ENCODE data around the gene SSH2.

Gene SSH2

DNA sequence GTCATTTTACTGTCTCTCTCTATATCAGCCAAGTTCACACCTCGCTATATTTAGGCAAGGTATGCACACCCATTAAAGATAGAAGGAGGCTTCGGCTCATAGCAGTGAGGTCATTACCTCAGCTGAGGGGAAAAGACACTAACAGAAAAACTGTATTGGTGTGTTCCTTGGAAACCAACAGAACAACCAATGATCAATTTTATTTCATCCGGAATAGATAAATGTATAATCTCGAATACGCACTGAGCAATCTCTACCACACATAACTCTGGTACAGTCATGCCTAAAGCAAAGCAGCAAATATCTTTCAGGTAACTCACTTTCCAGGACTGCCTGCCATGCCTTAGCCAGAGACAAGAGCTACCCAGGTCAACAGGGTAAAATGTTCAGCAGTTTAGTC is 197.4 kb downstream of the SSH2 start (continued):
- TF ChIP-seq, protein P1, sequence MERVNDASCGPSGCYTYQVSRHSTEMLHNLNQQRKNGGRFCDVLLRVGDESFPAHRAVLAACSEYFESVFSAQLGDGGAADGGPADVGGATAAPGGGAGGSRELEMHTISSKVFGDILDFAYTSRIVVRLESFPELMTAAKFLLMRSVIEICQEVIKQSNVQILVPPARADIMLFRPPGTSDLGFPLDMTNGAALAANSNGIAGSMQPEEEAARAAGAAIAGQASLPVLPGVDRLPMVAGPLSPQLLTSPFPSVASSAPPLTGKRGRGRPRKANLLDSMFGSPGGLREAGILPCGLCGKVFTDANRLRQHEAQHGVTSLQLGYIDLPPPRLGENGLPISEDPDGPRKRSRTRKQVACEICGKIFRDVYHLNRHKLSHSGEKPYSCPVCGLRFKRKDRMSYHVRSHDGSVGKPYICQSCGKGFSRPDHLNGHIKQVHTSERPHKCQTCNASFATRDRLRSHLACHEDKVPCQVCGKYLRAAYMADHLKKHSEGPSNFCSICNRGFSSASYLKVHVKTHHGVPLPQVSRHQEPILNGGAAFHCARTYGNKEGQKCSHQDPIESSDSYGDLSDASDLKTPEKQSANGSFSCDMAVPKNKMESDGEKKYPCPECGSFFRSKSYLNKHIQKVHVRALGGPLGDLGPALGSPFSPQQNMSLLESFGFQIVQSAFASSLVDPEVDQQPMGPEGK (CRISPR knock-in tag; IDR thresholded peaks at IDR 0.05; ENCODE audit: borderline replicate concordance) = no peak
- no peak for TF ChIP-seq GLIS3 (CRISPR knock-in tag; IDR thresholded peaks at IDR 0.05)
- no peak for TF ChIP-seq TCF4 (CRISPR knock-in tag; IDR thresholded peaks at IDR 0.05; ENCODE audit: borderline replicate concordance)
- no peak for TF ChIP-seq ZNF8 (CRISPR knock-in tag; IDR thresholded peaks at IDR 0.05)
- TF ChIP-seq ZNF565 (CRISPR knock-in tag; conservative IDR thresholded peaks at IDR 0.05; ENCODE audit: low read depth) = no peak
- no peak for TF ChIP-seq RARB (CRISPR knock-in tag; IDR thresholded peaks at IDR 0.05)
- TF ChIP-seq TOX (CRISPR knock-in tag; IDR thresholded peaks at IDR 0.05; ENCODE audit: borderline replicate concordance) = no peak

- no peak for ATAC-seq
- TF ChIP-seq ZC3H10 (CRISPR knock-in tag; IDR thresholded peaks at IDR 0.05) (no peak), PPARA (CRISPR knock-in tag; IDR thresholded peaks at IDR 0.05; ENCODE audit: borderline replicate concordance) (no peak), OSR1 (CRISPR knock-in tag; IDR thresholded peaks at IDR 0.05) (no peak), TCF4 (CRISPR knock-in tag; IDR thresholded peaks at IDR 0.05; ENCODE audit: borderline replicate concordance) (0 out of 2 replicates have a peak, but pooled peaks have one; percentile 32), ARNTL (CRISPR knock-in tag; IDR thresholded peaks at IDR 0.05; ENCODE audit: borderline replicate concordance, low read depth) (no peak), TOX (CRISPR knock-in tag; IDR thresholded peaks at IDR 0.05; ENCODE audit: borderline replicate concordance) (no peak)
Observed at GRCh38 chr17:29732209-29732608, 197.8 kb downstream of the SSH2 start.

GRCh38 chr17:29731589-29731929 is 198.5 kb downstream of the SSH2 start:
- ATAC-seq = no peak
- TF ChIP-seq TCF4 (CRISPR knock-in tag; IDR thresholded peaks at IDR 0.05; ENCODE audit: borderline replicate concordance) (no peak), RARB (CRISPR knock-in tag; IDR thresholded peaks at IDR 0.05) (no peak), ESRRG (CRISPR knock-in tag; IDR thresholded peaks at IDR 0.05) (no peak), TOX (CRISPR knock-in tag; IDR thresholded peaks at IDR 0.05; ENCODE audit: borderline replicate concordance) (no peak), CREB5 (CRISPR knock-in tag; IDR thresholded peaks at IDR 0.05; ENCODE audit: low read depth) (no peak), ARNTL (CRISPR knock-in tag; IDR thresholded peaks at IDR 0.05; ENCODE audit: borderline replicate concordance, low read depth) (no peak), ZNF8 (CRISPR knock-in tag; IDR thresholded peaks at IDR 0.05) (no peak)
- TF ChIP-seq, protein P1 (CRISPR knock-in tag; IDR thresholded peaks at IDR 0.05; ENCODE audit: borderline replicate concordance) = no peak
- TF ChIP-seq, protein P2, sequence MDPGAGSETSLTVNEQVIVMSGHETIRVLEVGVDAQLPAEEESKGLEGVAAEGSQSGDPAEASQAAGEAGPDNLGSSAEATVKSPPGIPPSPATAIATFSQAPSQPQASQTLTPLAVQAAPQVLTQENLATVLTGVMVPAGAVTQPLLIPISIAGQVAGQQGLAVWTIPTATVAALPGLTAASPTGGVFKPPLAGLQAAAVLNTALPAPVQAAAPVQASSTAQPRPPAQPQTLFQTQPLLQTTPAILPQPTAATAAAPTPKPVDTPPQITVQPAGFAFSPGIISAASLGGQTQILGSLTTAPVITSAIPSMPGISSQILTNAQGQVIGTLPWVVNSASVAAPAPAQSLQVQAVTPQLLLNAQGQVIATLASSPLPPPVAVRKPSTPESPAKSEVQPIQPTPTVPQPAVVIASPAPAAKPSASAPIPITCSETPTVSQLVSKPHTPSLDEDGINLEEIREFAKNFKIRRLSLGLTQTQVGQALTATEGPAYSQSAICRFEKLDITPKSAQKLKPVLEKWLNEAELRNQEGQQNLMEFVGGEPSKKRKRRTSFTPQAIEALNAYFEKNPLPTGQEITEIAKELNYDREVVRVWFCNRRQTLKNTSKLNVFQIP (CRISPR knock-in tag; IDR thresholded peaks at IDR 0.05; ENCODE audit: borderline replicate concordance, low read depth) = no peak

DNA sequence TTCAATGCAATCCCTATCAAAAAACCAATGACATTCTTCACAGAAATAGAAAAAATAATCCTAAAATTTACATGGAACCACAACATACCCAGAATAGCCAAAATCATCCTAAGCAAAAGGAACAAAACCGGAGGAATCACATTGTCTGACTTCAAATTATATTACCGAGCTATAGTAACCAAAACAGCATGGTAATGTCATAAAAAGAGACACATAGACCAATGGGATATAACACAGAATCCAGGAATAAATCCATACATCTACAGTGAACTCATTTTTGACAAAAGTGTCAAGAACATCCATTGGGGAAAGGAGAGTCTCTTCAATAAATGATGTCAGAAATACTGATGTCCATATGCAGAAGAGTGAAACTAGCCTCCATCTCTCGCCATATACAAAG is 201.5 kb downstream of the SSH2 start:
- no peak for ATAC-seq
- no peak for TF ChIP-seq ZNF565 (CRISPR knock-in tag; conservative IDR thresholded peaks at IDR 0.05; ENCODE audit: low read depth)
- TF ChIP-seq, protein P1 (CRISPR knock-in tag; IDR thresholded peaks at IDR 0.05; ENCODE audit: borderline replicate concordance) = no peak
- TF ChIP-seq, protein P3, sequence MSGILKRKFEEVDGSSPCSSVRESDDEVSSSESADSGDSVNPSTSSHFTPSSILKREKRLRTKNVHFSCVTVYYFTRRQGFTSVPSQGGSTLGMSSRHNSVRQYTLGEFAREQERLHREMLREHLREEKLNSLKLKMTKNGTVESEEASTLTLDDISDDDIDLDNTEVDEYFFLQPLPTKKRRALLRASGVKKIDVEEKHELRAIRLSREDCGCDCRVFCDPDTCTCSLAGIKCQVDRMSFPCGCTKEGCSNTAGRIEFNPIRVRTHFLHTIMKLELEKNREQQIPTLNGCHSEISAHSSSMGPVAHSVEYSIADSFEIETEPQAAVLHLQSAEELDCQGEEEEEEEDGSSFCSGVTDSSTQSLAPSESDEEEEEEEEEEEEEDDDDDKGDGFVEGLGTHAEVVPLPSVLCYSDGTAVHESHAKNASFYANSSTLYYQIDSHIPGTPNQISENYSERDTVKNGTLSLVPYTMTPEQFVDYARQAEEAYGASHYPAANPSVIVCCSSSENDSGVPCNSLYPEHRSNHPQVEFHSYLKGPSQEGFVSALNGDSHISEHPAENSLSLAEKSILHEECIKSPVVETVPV (CRISPR knock-in tag; IDR thresholded peaks at IDR 0.05) = no peak
- no peak for TF ChIP-seq TCF4 (CRISPR knock-in tag; IDR thresholded peaks at IDR 0.05; ENCODE audit: borderline replicate concordance)
- TF ChIP-seq ARNTL (CRISPR knock-in tag; IDR thresholded peaks at IDR 0.05; ENCODE audit: borderline replicate concordance, low read depth) = no peak
- no peak for TF ChIP-seq ZNF70 (CRISPR knock-in tag; IDR thresholded peaks at IDR 0.05)
- TF ChIP-seq, protein P2 (CRISPR knock-in tag; IDR thresholded peaks at IDR 0.05; ENCODE audit: borderline replicate concordance, low read depth) = no peak
- no peak for TF ChIP-seq ESRRG (CRISPR knock-in tag; IDR thresholded peaks at IDR 0.05)
- no peak for TF ChIP-seq TOX (CRISPR knock-in tag; IDR thresholded peaks at IDR 0.05; ENCODE audit: borderline replicate concordance)
- TF ChIP-seq ZFP30 (CRISPR knock-in tag; IDR thresholded peaks at IDR 0.05) = no peak
- no peak for TF ChIP-seq ZFP3 (CRISPR knock-in tag; IDR thresholded peaks at IDR 0.05)
